Mammary microvascular endothelial cell (primary cell): ENCODE data around the gene LMBRD2. TPM values are rescaled to one million over a fixed set of nuclear protein-coding genes. Genes with fewer than 3 reads are reported as not detected.

ENCODE experiments used
- total RNA-seq: library from RNA; depleted of rRNA; stranded (reverse); fragments of >200 nt; gene quantifications from 2 replicates; pipeline ENCODE4 v1.2.3, GENCODE V29; 2015

Gene LMBRD2
- total RNA-seq = 4.2 and 4.5 TPM in 2 replicates

GRCh38 chr5:36151434-36152323 is at the start of gene LMBRD2, which contains the start of gene SKP2:
TSS of gene LMBRD2 (minus strand) at chr5:36151887. CDS start at chr5:36143349, 8,538 bp downstream.
TSS of gene SKP2 (plus strand) at chr5:36152111. CDS start at chr5:36152263, 152 bp downstream.

GRCh38 chr5:36066540-36067210 is 85.0 kb downstream of the LMBRD2 start, which contains the start of gene UGT3A2:
TSS of gene UGT3A2 (minus strand) at chr5:36066882. CDS start at chr5:36066789, 93 bp downstream.

Other genes starting within 250 kb of the LMBRD2 start
- not detected in 2 replicates for gene CAPSL, start 213.3 kb downstream of the LMBRD2 start, total RNA-seq
- not detected in 2 replicates for gene UGT3A1, start 160.5 kb downstream of the LMBRD2 start, total RNA-seq
- gene UGT3A2, start 85.0 kb downstream of the LMBRD2 start, total RNA-seq = not detected in 2 replicates
- gene SKP2, start 224 bp upstream of the LMBRD2 start, total RNA-seq = 30.1 and 40.9 TPM in 2 replicates
- 11.5 and 12.5 TPM in 2 replicates for gene NADK2, start 90.0 kb upstream of the LMBRD2 start, total RNA-seq
- not detected in 2 replicates for gene RANBP3L, start 150.0 kb upstream of the LMBRD2 start, total RNA-seq